Posterior cingulate gyrus (tissue), 11 donors: ENCODE data around the gene SYNPO2.

Experiments used
- DNase-seq, 10 donors: peaks; one replicate each; pipeline versions ENCODE4 v3.0.0 to v3.0.0-alpha.2; 2020 to 2021; ENCODE audit warnings: mixed read lengths in 3 of 10
- intact Hi-C: fragments of 100-400 bp; cut with DNase I; formaldehyde crosslinking; loops from one replicate; pipeline ENCODE4 v1.15.1; 2023

SYNPO2 gene

GRCh38 chr4:118930255-118930654 is 41.6 kb downstream of the SYNPO2 start:
- no peak for DNase-seq
- intact Hi-C loops = no loop called here

- DNase-seq = no peak
- intact Hi-C loops = no loop called here
These were observed 43.1 kb downstream of the SYNPO2 start for GRCh38 chr4:118931786-118932185.

GRCh38 chr4:118935819-118936218 is 47.2 kb downstream of the SYNPO2 start:
- DNase-seq = no peak
- intact Hi-C loops = no loop called here

GRCh38 chr4:118936406-118936805 is 47.8 kb downstream of the SYNPO2 start:
- intact Hi-C loops = no loop called here

GRCh38 chr4:118939169-118939783 is 50.6 kb downstream of the SYNPO2 start:
- intact Hi-C loops = no loop called here
- no peak for DNase-seq

More at GRCh38 chr4:118936406-118936805, 47.8 kb downstream of the SYNPO2 start:
- DNase-seq = no peak

- DNase-seq = no peak
- intact Hi-C loops = no loop called here
These were observed 52.5 kb downstream of the SYNPO2 start for GRCh38 chr4:118941149-118941548.

- no peak for DNase-seq
- intact Hi-C loops = no loop called here
These were observed 53.1 kb downstream of the SYNPO2 start for GRCh38 chr4:118941799-118942198.

- intact Hi-C loops = no loop called here
- DNase-seq = no peak
These were observed 53.8 kb downstream of the SYNPO2 start for GRCh38 chr4:118942465-118942864.

GRCh38 chr4:118947095-118947494 is 58.4 kb downstream of the SYNPO2 start:
- no peak for DNase-seq

GRCh38 chr4:118948545-118949144 is 60.0 kb downstream of the SYNPO2 start:
- intact Hi-C loops = no loop called here
- DNase-seq = no peak

More at GRCh38 chr4:118947095-118947494, 58.4 kb downstream of the SYNPO2 start:
- intact Hi-C loops = no loop called here

- intact Hi-C loops = no loop called here
- DNase-seq = no peak
These were observed 61.6 kb downstream of the SYNPO2 start for GRCh38 chr4:118950224-118950623.

GRCh38 chr4:118950929-118951570 is 62.4 kb downstream of the SYNPO2 start:
- intact Hi-C loops = no loop called here

GRCh38 chr4:118953276-118953675 is 64.6 kb downstream of the SYNPO2 start:
- intact Hi-C loops = no loop called here
- no peak for DNase-seq

More at GRCh38 chr4:118950929-118951570, 62.4 kb downstream of the SYNPO2 start:
- no peak for DNase-seq

- DNase-seq = no peak
- intact Hi-C loops = no loop called here
These were observed 65.6 kb downstream of the SYNPO2 start for GRCh38 chr4:118954246-118954645.

GRCh38 chr4:118955515-118955914 is 66.9 kb downstream of the SYNPO2 start:
- intact Hi-C loops = no loop called here
- no peak for DNase-seq

GRCh38 chr4:118957722-118958445 is 69.2 kb downstream of the SYNPO2 start:
- DNase-seq = no peak
- intact Hi-C loops = no loop called here

- intact Hi-C loops = loop anchor here (10.0 kb wide), 2 partner anchors 68 to 218 kb away; no protein-coding TSS in a partner anchor
- no peak for DNase-seq
These were observed 73.9 kb downstream of the SYNPO2 start for GRCh38 chr4:118962540-118962939.

GRCh38 chr4:118964891-118965411 is 76.3 kb downstream of the SYNPO2 start:
- no peak for DNase-seq
- intact Hi-C loops = loop anchor here (10.0 kb wide), 2 partner anchors 70 to 220 kb away; no protein-coding TSS in a partner anchor

- intact Hi-C loops = loop anchor here (10.0 kb wide), 2 partner anchors 73 to 223 kb away; no protein-coding TSS in a partner anchor
- DNase-seq = no peak
These were observed 78.7 kb downstream of the SYNPO2 start for GRCh38 chr4:118967393-118967792.

GRCh38 chr4:118968005-118968404 is 79.4 kb downstream of the SYNPO2 start:
- intact Hi-C loops = loop anchor here (2.0 to 10.0 kb wide), 3 partner anchors 73 to 223 kb away; no protein-coding TSS in a partner anchor
- DNase-seq = peak in 1 of 10 donors; percentile 8

- intact Hi-C loops = loop anchor here (2.0 to 10.0 kb wide), 3 partner anchors 74 to 224 kb away; no protein-coding TSS in a partner anchor
- DNase-seq = no peak
These were observed 80.2 kb downstream of the SYNPO2 start for GRCh38 chr4:118968813-118969212.
